Activated CD4-positive, alpha-beta T cell treated with anti-CD3 and anti-CD28 coated beads, Interleukin-10, Interleukin-2, amounts not matched to agents 100 ng/mL and 50 ng/mL, durations not matched to agents 16 hours and 8 hours (primary cell): ENCODE results near the gene HRH1.
"Not testable (repeated sequence)": the region's sequence is repeated elsewhere in the genome, so short reads cannot be mapped to it uniquely, and the experiment has no call there.

Source experiments
- DNase-seq: peaks from one replicate; pipeline ENCODE4 v3.0.0-alpha.2; 2020

The HRH1 gene

DNA sequence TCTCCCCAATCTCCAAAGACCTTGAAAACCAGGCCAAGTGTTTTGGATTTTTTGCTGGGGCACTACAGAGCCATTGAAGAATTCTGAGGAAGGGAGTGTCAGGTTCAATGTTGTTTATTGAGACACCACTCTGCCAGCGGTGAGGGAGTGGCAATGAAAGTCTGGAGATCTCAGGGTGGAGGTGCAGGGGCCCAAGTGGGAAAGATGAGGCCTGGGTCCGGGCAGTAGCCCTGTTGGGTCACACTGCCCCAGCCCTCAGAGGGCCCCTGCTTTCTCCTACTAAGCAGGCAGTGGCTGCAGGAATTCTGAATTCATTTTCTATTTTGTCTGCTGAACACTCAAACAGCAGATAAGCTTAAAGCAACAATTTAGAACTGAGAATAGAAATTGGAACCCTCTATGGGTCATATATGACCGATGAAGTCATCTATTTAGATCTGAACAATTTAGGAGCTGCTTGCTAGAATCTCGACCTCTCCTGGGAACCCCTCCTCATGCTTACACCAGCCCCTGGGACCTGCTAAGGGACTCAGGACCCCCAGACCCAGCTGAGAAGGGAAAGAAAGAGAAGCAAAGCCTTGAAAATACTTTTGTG lies 17.9 kb downstream of the HRH1 start:
- no peak for DNase-seq

DNA sequence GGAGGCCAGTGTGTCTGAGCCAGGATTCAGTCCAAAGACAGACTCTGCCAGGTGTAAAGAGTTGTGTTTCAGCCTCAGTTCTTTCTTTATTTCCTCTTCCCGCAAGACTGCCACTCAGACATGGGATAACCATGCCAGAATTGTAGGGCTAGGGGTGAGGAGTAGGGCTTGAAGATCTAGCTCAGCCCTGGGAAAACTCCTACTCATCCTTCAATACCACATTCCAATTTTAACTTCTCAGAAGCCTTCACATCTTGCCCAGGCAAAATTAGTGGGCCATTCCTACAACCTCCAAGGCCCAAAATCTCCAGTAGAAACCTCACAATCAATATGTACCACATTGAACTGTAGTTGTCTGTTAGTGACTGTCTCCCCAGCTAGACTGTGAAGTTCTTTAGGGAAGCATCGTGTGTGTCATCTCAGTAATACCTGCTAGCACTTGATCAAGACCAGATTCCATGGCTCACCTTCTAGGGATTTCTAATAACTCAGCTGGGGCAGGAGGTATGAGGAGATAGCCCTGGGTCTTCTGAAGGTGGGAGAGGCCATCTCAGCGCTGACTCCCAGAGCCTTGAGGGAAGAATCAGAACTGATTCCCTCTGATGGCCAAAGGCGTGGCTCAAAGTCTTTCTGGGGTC lies 19.7 kb downstream of the HRH1 start:
- DNase-seq = no peak

GRCh38 chr3:11178421-11178820 lies 24.1 kb downstream of the HRH1 start:
- no peak for DNase-seq

- not testable (repeated sequence) for DNase-seq
Observed at GRCh38 chr3:11184328-11184969, 30.2 kb downstream of the HRH1 start.

DNA sequence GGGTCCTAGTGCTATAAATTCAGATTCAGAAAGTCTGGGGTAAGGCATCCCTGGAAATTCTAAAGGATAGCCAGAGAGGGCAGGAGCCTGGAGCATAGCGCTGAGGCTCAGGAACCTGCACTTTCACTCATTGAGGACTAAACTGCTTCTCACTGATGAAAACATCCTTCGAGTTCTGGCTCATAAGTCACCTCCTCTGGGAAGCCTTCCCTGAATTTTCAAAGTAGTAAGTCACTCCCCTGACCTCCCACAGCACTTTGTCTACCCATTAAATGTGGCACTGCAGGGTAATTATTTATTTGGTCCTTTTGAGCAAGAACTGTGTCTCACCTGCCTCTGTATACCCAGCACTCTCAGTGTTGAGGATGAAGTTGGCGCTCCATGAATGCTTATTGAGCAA lies 30.9 kb downstream of the HRH1 start:
- no peak for DNase-seq

DNA sequence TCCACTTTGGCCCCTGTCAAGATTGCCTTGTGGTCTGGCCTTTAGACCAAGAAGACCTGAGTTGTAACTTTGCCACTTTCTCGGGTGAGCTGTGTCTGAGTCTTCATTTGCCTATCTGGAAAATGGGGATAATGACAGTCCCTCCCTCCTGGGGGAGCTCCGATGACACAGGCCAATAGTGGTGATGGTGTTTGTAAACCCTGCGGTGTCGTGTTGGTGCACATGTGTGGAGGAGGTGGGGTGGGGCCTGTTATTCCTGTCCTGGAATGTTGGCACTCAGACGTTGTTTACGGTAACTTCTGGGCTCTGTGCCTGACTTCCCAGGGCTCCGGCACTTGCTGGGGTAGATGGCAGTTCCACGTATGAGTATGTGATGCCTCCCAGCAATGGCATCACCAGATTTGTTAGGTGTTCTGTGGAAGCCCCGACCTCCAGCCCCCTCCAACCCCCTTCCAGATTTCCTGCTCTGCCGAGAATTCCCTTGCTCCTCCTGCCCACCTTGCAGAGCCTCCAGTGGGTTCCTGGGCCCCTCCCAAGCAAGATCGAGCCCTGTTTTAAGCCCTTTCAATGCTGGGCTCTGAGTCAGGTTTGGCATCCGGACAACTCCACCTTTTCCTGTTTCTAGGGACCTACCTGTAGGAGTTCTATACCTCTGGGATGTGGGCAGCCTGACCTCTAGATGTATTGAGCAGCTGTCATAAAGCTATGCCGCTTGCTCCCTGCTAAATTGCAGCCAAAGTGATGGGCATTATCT lies 31.4 kb downstream of the HRH1 start:
- no peak for DNase-seq

DNA sequence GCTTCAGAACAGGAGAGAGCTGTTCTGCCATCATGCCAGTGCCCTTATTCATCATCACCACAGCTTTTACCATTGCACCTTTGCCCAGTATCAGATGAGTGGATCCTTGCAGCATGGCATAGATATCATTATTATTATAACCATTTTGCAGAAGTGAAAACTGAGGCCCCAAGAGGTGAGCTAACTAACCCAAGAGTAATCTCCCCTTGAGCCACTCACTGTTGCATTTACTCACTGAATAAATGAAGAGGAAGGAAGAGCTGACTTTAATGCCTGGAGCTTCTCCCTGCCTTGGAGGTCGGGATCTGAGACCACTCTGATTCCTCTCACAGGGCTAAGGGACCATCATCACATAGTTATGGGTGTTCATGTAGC lies 32.0 kb downstream of the HRH1 start:
- no peak for DNase-seq

DNA sequence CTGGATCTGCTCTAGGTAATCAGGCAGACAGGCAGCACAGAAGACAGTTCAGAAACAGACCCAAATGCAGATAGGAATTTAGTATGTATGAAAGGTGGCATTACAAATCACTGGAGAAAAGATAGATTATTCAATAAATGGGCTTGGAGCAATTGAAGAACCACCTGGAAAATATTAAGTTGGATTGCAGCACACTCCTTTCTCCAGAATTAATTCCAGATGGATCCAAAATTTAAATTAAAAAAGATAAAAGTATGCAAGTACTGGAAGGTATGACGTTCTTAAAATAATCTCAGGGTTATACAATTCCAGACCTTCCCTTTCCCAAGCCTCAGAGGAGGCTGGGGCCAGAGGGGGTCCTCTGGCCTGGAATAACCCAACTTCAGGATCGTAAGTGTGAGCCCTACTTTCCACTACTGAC lies 32.5 kb downstream of the HRH1 start:
- DNase-seq = no peak

DNA sequence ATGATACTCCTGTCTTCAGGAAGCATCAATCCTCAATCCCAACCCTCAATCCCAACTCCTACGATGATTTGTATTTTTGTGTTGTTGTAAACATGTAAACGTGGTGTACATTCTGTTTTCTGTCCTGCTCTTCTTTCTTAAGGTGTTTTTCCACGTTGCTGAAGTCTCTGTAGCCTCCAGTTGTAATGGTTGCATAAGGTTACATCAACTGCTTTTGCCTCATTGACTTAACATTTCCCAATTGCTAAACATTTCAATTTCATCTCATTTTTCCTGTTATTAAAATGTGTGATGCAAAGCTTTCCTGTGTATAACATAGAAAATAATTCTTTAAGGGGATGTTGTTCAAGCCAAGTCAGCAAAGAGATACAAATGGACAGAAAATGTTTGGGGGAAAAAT lies 33.4 kb downstream of the HRH1 start:
- DNase-seq = no peak

DNA sequence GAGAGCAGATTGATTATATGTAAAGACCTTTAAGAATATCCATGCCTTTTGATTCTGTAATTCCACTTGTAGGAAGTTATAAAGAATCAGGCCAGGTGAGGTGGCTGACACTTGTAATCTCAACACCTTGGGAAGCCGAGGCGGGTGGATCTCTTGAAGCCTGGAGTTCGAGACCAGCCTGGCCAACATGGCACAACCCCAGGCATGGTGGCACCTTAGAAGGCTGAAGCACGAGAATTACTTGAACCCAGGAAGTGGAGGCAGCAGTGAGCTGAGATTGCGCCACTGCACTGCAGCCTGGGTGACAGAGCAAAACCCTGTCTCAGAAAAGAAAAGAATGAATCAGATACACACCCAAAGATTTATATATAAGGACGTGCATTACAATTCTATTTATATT lies 33.9 kb downstream of the HRH1 start:
- no peak for DNase-seq

DNA sequence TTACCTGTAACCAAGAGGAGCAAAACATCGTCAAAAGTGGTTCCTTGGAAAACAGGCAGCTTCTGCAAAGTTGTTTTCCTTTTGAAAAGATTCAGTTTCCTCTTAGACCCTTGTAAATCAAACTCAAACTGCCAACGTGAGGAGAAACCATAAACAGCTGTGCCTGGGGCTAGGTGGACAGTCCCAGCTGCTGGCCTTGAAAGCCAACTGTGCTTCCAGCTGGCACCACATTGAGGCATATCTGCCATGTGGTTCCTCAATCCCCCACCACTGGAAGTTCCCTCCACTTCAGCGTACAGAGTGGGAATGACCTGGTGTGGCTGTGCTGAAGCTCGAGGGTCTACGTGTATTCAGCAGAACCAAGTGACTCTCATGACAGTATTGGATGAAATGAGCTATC lies 40.9 kb downstream of the HRH1 start:
- no peak for DNase-seq

DNA sequence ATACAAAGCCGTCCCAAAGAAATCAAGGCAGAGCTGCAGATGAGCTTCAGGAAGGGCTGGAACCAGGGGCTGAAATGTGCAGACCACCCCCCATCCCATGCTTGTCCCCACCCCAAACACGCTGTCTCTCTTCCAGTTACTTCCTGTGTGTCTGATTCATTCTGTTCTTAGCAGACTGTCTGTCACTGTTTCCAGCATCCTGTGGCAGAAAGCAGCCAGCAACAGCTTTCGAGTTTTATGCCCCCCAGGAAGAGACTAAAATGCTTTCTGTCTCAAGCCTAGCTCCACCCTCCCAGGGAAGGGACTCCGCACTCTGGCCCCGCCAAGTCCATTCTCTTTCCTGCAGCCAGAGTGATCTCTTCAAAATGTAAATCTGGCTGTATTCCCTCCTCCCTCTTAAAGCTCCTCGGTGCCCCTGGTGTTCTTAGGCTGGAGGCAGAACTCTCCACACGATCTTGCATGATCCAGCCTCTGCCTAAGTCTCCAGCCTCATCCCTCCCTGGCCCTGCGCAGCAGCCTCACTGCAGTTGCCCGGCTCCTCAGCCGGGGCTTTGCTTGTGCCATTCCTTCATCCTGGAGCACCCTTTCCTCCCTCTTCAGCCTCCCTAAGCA lies 41.5 kb downstream of the HRH1 start:
- peak; percentile 77 for DNase-seq

GRCh38 chr3:11197484-11197883 lies 43.2 kb downstream of the HRH1 start:
- no peak for DNase-seq

GRCh38 chr3:11198070-11198469 lies 43.8 kb downstream of the HRH1 start:
- DNase-seq = no peak

- DNase-seq = no peak
Observed at GRCh38 chr3:11198495-11198894, 44.2 kb downstream of the HRH1 start.

DNA sequence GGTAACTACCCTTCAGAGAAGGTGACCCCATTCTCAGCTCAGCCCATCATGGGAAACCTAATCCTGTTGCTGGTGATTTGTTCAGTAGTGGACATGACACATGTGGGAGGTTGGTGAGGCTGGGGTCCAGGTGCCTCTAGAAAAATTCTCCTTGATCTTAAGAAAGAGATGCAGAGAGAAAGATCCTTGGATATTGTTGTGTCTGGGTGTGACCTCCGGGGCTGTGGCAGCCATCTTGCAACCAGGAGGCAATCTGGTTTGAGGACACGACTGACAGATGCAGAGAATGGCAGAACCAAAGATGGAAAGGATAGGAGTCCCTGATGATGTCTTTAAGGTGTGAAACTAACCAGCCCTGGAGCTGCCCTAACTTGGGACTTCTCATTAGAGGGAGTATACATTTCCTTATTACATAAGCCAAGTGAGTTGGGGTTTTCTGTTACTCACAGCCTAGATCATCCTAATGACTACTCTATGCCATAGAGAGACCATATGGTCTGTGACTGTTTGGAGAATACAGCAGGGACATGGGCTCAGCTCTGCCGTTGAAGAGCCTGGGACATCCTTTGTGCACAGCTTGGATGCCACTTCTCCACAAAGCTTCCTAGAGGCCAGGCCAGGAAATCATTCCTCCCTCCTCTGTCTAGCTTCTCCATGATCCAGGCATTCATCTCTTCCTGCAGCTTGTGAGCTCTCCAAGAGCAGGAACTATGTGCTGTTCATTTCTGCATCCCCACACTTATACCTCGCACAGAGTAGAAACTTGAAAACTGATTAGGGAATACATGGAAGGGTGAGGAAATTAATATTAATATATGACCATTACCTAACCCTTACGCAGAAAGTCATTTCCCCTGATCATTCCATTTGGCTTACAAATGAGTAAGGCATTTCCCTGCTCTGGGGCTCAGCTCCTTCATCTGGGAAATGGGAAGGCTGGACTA lies 45.9 kb downstream of the HRH1 start:
- DNase-seq = no peak

GRCh38 chr3:11201251-11202019 lies 47.1 kb downstream of the HRH1 start:
- DNase-seq = no peak

GRCh38 chr3:11203961-11204360 lies 49.7 kb downstream of the HRH1 start:
- no peak for DNase-seq

DNA sequence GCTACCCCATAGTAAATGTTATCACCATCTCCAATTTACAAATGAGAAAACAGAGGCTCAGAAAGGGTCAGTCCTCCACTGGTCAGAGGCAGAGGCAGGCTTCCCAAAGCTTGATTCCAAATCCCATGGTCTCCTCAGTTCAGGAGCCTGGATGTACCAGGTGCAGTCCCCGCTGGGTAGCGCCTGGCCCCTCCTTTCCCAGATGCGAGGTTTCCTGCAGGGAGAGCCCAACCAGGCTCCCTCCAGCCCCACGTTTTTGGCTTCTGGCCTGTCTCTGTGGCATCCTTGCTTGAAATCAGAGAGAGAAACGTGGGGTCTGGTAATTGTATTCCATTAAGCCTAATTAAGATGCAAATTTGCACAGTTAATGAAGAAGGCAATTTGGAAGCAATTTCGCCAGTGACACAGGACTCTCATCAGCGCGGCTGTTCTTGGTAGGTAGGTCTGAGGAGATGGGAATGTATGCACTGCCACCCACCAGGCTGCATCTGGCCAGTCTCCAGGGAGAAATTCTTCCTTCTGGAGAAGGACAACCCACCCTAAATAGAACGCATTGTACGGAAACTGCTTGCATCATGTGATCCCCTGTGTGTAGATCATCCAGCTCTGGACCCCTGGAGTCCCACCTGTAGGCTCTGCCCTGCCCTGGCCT lies 50.5 kb downstream of the HRH1 start:
- no peak for DNase-seq

DNA sequence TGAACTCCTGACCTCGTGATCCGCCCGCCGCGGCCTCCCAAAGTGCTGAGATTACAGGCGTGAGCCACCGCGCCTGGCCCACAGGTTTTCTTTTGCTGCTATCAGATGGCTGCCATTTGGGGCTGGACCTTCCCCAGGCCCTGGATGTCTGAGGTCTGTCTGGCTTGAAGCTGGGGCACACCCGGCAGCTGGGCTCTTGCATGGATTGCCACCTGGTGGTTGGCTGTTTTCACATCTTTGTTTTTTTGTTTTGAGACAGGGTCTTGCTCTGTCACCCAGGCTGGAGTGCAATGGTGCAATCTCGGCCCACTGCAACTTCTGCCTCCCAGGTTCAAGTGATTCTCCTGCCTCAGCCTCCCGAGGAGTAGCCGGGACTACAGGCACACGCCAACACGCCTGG lies 51.6 kb downstream of the HRH1 start:
- DNase-seq = not testable (repeated sequence)

GRCh38 chr3:11206316-11206715 lies 52.0 kb downstream of the HRH1 start:
- no peak for DNase-seq
